Endothelial cell of umbilical vein (primary cell): ENCODE data around the gene EXOC6B. TPM values are rescaled to one million over a fixed set of nuclear protein-coding genes. Genes with fewer than 3 reads are reported as not detected.

Experiments used
- BruUV-seq: library from RNA; stranded (reverse); fragments of 400-500 nt; replicated peaks from 2 replicates; lab custom pipeline; 2021; lab: Mats Ljungman, UMichigan
- CTCF ChIA-PET: fragments of 300-600, 350-600 bp; sonication (Branson Sonifier 250); formaldehyde crosslinking; loops from one replicate; lab custom pipeline; 2021; ENCODE audit warnings: antibody characterized with exemption, inconsistent platforms; lab: Charles Lee
- POLR2A ChIA-PET: fragments of 300-600, 350-600 bp; sonication (Branson Sonifier 250); formaldehyde crosslinking; loops from one replicate; lab custom pipeline; 2021; ENCODE audit warnings: antibody characterized with exemption, inconsistent platforms; lab: Charles Lee
- DNase-seq: peaks from one replicate; pipeline ENCODE4 v3.0.0-alpha.2; 2011; ENCODE audit warnings: low read depth, low spot score
- FAIRE-seq: peaks from 2 replicates; lab custom pipeline; 2011; peaks lifted over from hg19 to GRCh38; lab: Jason Lieb, UNC
- H2AFZ ChIP-seq: 2 replicates; pipeline ENCODE4 v1.6.0; 2012; ENCODE audit warnings: low read depth, low read length, control low read depth, inconsistent platforms
- H3K27ac ChIP-seq: 2 replicates; pipeline ENCODE4 v1.5.1; 2011; ENCODE audit warnings: low read depth, mild to moderate bottlenecking, control low read depth, low read length, moderate library complexity; ENCODE audit not compliant: insufficient read depth
- H3K27me3 ChIP-seq, 2 experiments: 2 replicates each; pipeline versions ENCODE4 v1.6.0 to v1.6.1; 2011; ENCODE audit warnings: low read length in 2 of 2, mixed read lengths in 1 of 2; ENCODE audit not compliant: control insufficient read depth in 2 of 2, insufficient read depth in 2 of 2
- H3K36me3 ChIP-seq, 2 experiments: 2 replicates in 1 of 2; 3 replicates in 1 of 2; pipeline ENCODE4 v1.5.1; 2011; ENCODE audit warnings: low read length in 2 of 2, mild to moderate bottlenecking in 1 of 2, moderate library complexity in 1 of 2; ENCODE audit not compliant: control insufficient read depth in 2 of 2, insufficient read depth in 2 of 2; ENCODE audit errors: extremely low read depth in 1 of 2
- H3K4me1 ChIP-seq: 3 replicates; pipeline ENCODE4 v1.5.1; 2011; ENCODE audit warnings: mild to moderate bottlenecking, low read length; ENCODE audit not compliant: control insufficient read depth, insufficient read depth; ENCODE audit errors: extremely low read depth
- H3K4me2 ChIP-seq: 2 replicates; pipeline ENCODE4 v1.6.1; 2011; ENCODE audit warnings: low read length, control low read depth, mixed read lengths; ENCODE audit not compliant: insufficient read depth
- H3K4me3 ChIP-seq, 3 experiments: fragments of 200-600 bp in 1 of 3; sonication (generic), shearing (Covaris generic) in 1 of 3; replicated peaks in 1 of 3; 2 replicates each; pipeline ENCODE4 v1.5.1; 2011 to 2016; ENCODE audit warnings: control low read depth in 3 of 3, low read length in 3 of 3, mild to moderate bottlenecking in 2 of 3, inconsistent platforms in 1 of 3, low read depth in 1 of 3, moderate library complexity in 1 of 3; ENCODE audit not compliant: insufficient read depth in 1 of 3
- H3K79me2 ChIP-seq: 2 replicates; pipeline ENCODE4 v1.6.0; 2012; ENCODE audit warnings: low read length, inconsistent platforms; ENCODE audit not compliant: control insufficient read depth, insufficient read depth
- H3K9ac ChIP-seq: replicated peaks from 2 replicates; pipeline ENCODE3; 2011; ENCODE audit warnings: low read length, control low read depth; ENCODE audit not compliant: insufficient read depth; ENCODE audit errors: extremely low read depth
- H3K9me1 ChIP-seq: replicated peaks from 3 replicates; pipeline ENCODE4 v1.6.0; 2011; ENCODE audit warnings: mild to moderate bottlenecking, low read length; ENCODE audit not compliant: control insufficient read depth, insufficient read depth; ENCODE audit errors: extremely low read depth
- H3K9me3 ChIP-seq: replicated peaks from 2 replicates; pipeline ENCODE4 v1.5.1; 2012; ENCODE audit warnings: low read length, inconsistent platforms; ENCODE audit not compliant: control insufficient read depth, insufficient read depth
- H4K20me1 ChIP-seq: replicated peaks from 2 replicates; pipeline ENCODE3; 2011; ENCODE audit warnings: mild to moderate bottlenecking, low read length; ENCODE audit not compliant: control insufficient read depth, insufficient read depth; ENCODE audit errors: extremely low read depth
- CTCF ChIP-seq, 2 donors: IDR thresholded peaks; 1 replicate in 1 of 2; 2 replicates in 1 of 2; pipeline ENCODE4 v1.5.1; 2011; ENCODE audit warnings: low read length in 2 of 2, mild to moderate bottlenecking in 2 of 2, moderate library complexity in 2 of 2, control low read depth in 1 of 2, inconsistent platforms in 1 of 2, low read depth in 1 of 2; ENCODE audit not compliant: insufficient read depth in 1 of 2; ENCODE audit errors: extremely low read depth in 1 of 2
- EZH2 ChIP-seq: IDR thresholded peaks from 2 replicates; pipeline ENCODE4 v1.6.1; 2012; ENCODE audit warnings: borderline replicate concordance, low read depth, mild to moderate bottlenecking, moderate library complexity, low read length, inconsistent platforms; ENCODE audit not compliant: severe bottlenecking
- FOS ChIP-seq: IDR thresholded peaks from 2 replicates; pipeline ENCODE4 v1.6.1; 2011; ENCODE audit warnings: mild to moderate bottlenecking, low read length, moderate library complexity, borderline replicate concordance; ENCODE audit not compliant: insufficient read depth
- GATA2 ChIP-seq: IDR thresholded peaks from 2 replicates; pipeline ENCODE4 v1.7.0; 2011; ENCODE audit warnings: low read depth, mild to moderate bottlenecking, moderate library complexity, mixed read lengths, low read length; ENCODE audit not compliant: insufficient read length, insufficient read depth
- JUN ChIP-seq: IDR thresholded peaks from 2 replicates; pipeline ENCODE4 v1.6.1; 2011; ENCODE audit warnings: borderline replicate concordance, low read depth; ENCODE audit not compliant: insufficient read length, insufficient read depth
- MYC ChIP-seq: IDR thresholded peaks from one replicate; pipeline ENCODE4 v1.6.1; 2011; ENCODE audit warnings: mild to moderate bottlenecking, low read depth, low read length
- POLR2A ChIP-seq: IDR thresholded peaks from 2 replicates; pipeline ENCODE4 v1.6.1; 2012; ENCODE audit warnings: low read depth, mild to moderate bottlenecking, control low read depth, low read length
- POLR2AphosphoS5 ChIP-seq: IDR thresholded peaks from 2 replicates; pipeline ENCODE4 v1.6.1; 2012; ENCODE audit warnings: low read depth, mild to moderate bottlenecking, control low read depth, low read length, moderate library complexity; ENCODE audit not compliant: insufficient read depth
- dilution Hi-C: fragments of 300-500 bp; cut with MboI; formaldehyde crosslinking; loops from one replicate; pipeline ENCODE4 v1.15.0; 2019; ENCODE audit warnings: low sequenced_read_pairs; ENCODE audit not compliant: extremely low pct_ligation_motif_present
- intact Hi-C: fragments of 100-400 bp; cut with micrococcal nuclease; formaldehyde crosslinking; loops from one replicate; pipeline ENCODE4 v1.10.0; 2022
- polyA plus RNA-seq, 4 experiments: library from polyadenylated mRNA; depleted of rRNA in 3 of 4; stranded (reverse) in 3 of 4; unstranded in 1 of 4; fragments of >200 nt; gene quantifications; 2 replicates each; pipeline versions ENCODE4 v1.2.1 to v1.2.3, GENCODE V29; 2011 to 2012; ENCODE audit warnings: missing spikeins in 1 of 4
- total RNA-seq: library from RNA; stranded (reverse); gene quantifications from 2 replicates; pipeline ENCODE4 v1.2.3, GENCODE V29; 2021
- TF ChIP-seq, protein P1 (sequence below): IDR thresholded peaks from 2 replicates; pipeline ENCODE4 v1.6.1; 2011; ENCODE audit not compliant: insufficient read depth, insufficient read length

Gene EXOC6B
- total and polyA plus RNA-seq, 2 donors (not counting 3 experiments of a cell fraction or from before 2014, with no cell fraction given): 10.8 to 34.8 TPM

GRCh38 chr2:72159211-72159993 is 666.4 kb downstream of the EXOC6B start:
- dilution Hi-C loops: no loop called here
- intact Hi-C loops: no loop called here
- H3K27ac ChIP-seq: no peak overlapping the region

DNA sequence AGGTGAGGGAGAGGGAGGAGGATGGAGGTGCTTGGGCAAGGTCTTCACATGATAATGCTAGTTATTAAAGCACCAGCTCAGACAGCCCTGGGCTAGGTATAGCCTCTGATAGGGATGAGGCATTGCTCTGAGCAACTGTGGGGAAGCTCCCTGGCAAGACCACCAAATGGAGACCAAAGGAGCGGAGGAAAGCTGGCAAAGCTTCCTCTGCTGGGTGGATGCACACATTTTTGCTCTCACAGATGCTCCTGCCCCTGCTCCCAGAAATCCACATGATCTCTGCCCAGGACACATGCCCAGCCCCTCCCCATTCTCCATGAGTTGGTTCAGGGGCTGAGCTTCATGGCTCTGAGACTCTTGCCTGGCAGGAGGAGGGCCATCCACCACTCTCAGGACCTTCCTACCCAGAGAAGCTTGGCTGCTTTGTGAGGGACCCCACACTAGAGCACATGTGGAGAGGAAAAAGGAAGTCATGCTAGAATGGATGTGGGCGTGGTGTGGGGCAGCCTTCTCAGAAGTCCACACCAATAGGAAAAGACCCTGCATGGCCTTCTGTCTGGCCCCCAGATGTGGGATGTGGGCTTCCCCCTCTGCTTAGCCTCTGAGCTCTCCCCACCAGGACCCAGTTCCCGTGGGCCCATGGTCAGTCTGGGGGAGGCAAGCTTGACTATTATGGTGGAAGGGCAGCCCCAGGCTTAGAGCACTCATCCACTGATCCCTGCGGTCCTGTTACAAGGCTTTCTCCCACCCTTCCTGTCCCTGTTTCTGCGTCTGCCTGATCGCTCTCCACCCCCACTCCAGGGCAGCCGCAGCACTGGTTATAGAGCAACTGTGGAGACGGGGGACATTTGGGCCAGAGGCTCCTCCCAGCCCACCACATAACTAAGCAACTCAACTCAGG is 667.7 kb downstream of the EXOC6B start:
- Histone ChIP-seq H3K4me1 (no peaks in the 10 kb centered on the region), H3K27ac (no peak overlapping the region), H3K4me3 (no peak overlapping the region), H2AFZ (no peak overlapping the region), H4K20me1 (no peaks in the 10 kb centered on the region), H3K79me2 (no peaks in the 10 kb centered on the region), H3K27me3 (peaks cover 21 to 25% of the 10 kb centered on the region in 2 experiments), H3K4me2 (no peak overlapping the region), H3K9me3 (no peaks in the 10 kb centered on the region), H3K9me1 (no peaks in the 10 kb centered on the region), H3K36me3 (no peaks in the 10 kb centered on the region), H3K9ac (no peak overlapping the region)
- intact Hi-C loops: no loop called here
- dilution Hi-C loops: no loop called here
- ChIA-PET POLR2A (no interaction called here), CTCF (interaction anchor here (0.9 to 1.0 kb wide), 1 partner anchor 421 kb away, joined by 3 to 5 read pairs; no protein-coding TSS in a partner anchor)
- TF ChIP-seq EZH2 (no peak), MYC (no peak), JUN (no peak), POLR2A (no peak), POLR2AphosphoS5 (no peak), FOS (no peak), GATA2 (no peak), CTCF (IDR thresholded peaks at IDR 0.05; ENCODE audit: extremely low read depth in 1 of 2, insufficient read depth in 1 of 2, low read depth in 1 of 2, low read length in 2 of 2) (no peak)
- TF ChIP-seq, protein P1, sequence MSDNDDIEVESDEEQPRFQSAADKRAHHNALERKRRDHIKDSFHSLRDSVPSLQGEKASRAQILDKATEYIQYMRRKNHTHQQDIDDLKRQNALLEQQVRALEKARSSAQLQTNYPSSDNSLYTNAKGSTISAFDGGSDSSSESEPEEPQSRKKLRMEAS: no peak
- FAIRE-seq: no peak
- BruUV-seq: no TSS peak
- DNase-seq: no peak

More at GRCh38 chr2:72159211-72159993, 666.4 kb downstream of the EXOC6B start:
- H2AFZ ChIP-seq: no peak overlapping the region
- no peak for FAIRE-seq
- H3K27me3 ChIP-seq: peaks cover 21 to 25% of the 10 kb centered on the region in 2 experiments
- H3K79me2 ChIP-seq: no peaks in the 10 kb centered on the region
- H3K9me3 ChIP-seq: no peaks in the 10 kb centered on the region
- no peaks in the 10 kb centered on the region for H3K4me1 ChIP-seq
- ChIA-PET POLR2A (no interaction called here), CTCF (interaction anchor here (1.0 to 1.1 kb wide), 2 partner anchors 9 to 420 kb away, joined by 3 to 4 read pairs; no protein-coding TSS in a partner anchor)
- H3K4me2 ChIP-seq: no peak overlapping the region
- DNase-seq: no peak
- TF ChIP-seq, protein P1: no peak
- TF ChIP-seq FOS: no peak
- no peak for TF ChIP-seq EZH2
- TF ChIP-seq POLR2AphosphoS5: no peak
- H3K4me3 ChIP-seq: no peak overlapping the region
- H3K9me1 ChIP-seq: no peaks in the 10 kb centered on the region
- H3K9ac ChIP-seq: no peak overlapping the region
- no TSS peak for BruUV-seq
- no peaks in the 10 kb centered on the region for H3K36me3 ChIP-seq
- H4K20me1 ChIP-seq: no peaks in the 10 kb centered on the region
